Neural progenitor cell (in vitro differentiated cells): ENCODE results near the gene PRPF38B.

ENCODE experiments used
- CTCF ChIP-seq: fragments of 200-600 bp; sonication (generic); IDR thresholded peaks from 2 replicates; pipeline ENCODE4 v1.5.1; 2017; ENCODE audit warnings: antibody characterized with exemption, mild to moderate bottlenecking
- EZH2 ChIP-seq: fragments of 200-600 bp; sonication (generic); IDR thresholded peaks from 2 replicates; pipeline ENCODE4 v1.6.1; 2017; ENCODE audit warnings: antibody characterized with exemption, mild to moderate bottlenecking, moderate library complexity
- EZH2phosphoT487 ChIP-seq: fragments of 200-600 bp; sonication (generic); IDR thresholded peaks from 2 replicates; pipeline ENCODE4 v1.6.1; 2017; ENCODE audit warnings: antibody characterized with exemption

- no peak for TF ChIP-seq CTCF
- no peak for TF ChIP-seq EZH2phosphoT487
- TF ChIP-seq EZH2: no peak
Observed at GRCh38 chr1:108732398-108732797, 40.3 kb downstream of the PRPF38B start.
